Measurements from ENCODE around the gene ARFGAP3.

DNA sequence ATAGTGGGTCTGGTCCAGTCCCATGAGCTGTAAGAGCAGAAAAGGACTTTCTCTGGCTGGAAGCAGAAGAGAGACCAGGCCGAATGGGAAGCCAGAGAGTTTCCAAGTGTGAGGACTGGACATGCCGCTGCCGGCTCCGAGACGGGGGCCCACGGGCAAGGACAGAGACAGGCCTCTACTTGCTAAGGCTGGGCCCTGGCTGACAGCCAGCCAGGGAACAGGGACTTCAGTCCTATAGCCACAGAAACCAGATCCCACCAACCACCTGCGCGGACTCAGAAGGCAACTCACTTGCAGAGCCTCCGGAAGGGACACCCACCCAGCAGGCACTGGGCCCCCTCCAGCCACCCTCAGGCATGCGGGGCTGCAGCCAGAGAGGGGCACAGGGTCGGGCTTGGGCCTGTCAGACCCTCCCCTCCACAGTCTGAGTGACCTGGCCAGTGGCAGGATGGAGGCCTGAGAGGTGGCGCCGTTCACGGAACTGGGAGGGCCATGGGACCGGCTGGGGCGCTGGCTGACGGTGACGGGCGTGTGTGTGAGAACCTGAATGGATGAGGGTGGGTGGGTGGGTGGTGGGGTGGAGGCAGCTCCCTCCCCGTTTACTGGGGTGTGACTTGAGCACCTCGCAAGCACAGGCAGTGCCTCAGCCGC lies 88.6 kb downstream of the ARFGAP3 start:
- TF ChIP-seq POLR2AphosphoS5 (IDR thresholded peaks at IDR 0.05; ENCODE audit: borderline replicate concordance, low read depth, low read length) (no peak), EZH2 (IDR thresholded peaks at IDR 0.05) (no peak)

Measured in SK-N-MC (cell line).